ENCODE data around the gene CYP27B1.
"Not testable (repeated sequence)": the region's sequence is repeated elsewhere in the genome, so short reads cannot be mapped to it uniquely, and the experiment has no call there.

The CYP27B1 gene

DNA sequence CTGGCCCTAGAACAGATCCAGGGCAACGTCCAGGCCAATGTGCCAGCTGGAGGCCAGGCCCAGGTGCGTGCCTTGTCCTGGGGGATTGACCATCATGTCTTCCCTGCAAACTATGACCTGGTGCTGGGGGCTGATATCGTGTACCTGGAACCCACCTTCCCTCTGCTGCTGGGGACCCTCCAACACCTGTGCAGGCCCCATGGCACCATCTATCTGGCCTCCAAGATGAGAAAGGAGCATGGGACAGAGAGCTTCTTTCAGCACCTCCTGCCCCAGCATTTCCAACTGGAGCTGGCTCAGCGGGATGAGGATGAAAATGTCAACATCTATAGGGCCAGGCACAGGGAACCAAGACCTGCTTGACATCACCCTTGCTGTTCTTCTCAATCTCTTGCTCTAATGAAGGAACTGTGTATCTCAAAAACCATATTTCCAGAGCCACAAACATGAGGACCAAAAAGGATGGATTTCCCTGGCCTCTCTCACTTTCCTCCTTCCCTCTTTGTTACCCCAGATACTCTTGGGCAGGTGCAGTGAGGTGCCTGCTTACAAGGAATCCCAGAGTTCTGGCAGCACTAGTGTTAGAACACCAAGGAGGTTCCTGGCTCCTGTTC is 13.5 kb upstream of the CYP27B1 start:
- no peak overlapping the region for H3K4me3 ChIP-seq (ENCODE audit: low read depth, low read length)
- no peak for DNase-seq (ENCODE audit: low read depth)
- TF ChIP-seq, protein P1, sequence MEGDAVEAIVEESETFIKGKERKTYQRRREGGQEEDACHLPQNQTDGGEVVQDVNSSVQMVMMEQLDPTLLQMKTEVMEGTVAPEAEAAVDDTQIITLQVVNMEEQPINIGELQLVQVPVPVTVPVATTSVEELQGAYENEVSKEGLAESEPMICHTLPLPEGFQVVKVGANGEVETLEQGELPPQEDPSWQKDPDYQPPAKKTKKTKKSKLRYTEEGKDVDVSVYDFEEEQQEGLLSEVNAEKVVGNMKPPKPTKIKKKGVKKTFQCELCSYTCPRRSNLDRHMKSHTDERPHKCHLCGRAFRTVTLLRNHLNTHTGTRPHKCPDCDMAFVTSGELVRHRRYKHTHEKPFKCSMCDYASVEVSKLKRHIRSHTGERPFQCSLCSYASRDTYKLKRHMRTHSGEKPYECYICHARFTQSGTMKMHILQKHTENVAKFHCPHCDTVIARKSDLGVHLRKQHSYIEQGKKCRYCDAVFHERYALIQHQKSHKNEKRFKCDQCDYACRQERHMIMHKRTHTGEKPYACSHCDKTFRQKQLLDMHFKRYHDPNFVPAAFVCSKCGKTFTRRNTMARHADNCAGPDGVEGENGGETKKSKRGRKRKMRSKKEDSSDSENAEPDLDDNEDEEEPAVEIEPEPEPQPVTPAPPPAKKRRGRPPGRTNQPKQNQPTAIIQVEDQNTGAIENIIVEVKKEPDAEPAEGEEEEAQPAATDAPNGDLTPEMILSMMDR (conservative IDR thresholded peaks at IDR 0.05; ENCODE audit: low read depth, low read length), result no peak

DNA sequence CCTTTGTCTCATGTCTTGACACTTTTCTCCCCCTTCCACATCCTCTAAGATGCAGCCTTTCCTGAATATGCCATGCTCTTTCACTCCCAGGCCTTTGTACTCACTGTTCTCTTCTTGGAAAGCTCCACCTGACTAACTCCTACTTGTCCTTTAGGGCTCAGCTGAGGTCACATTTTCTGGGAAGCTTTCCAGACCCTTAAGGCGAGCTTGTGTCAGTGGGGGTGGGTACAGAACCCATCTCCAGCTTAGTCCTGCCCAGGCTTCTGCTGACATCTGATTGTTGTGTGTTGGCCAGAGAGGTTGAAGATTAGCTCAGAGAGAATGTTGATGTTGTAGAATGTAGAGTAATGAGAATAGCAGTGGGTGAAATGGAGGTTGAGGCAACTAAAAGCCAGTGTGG is 12.9 kb upstream of the CYP27B1 start:
- TF ChIP-seq, protein P1 (conservative IDR thresholded peaks at IDR 0.05; ENCODE audit: low read depth, low read length), result no peak
- H3K4me3 ChIP-seq (ENCODE audit: low read depth, low read length), result no peak overlapping the region
- no peak for DNase-seq (ENCODE audit: low read depth)

DNA sequence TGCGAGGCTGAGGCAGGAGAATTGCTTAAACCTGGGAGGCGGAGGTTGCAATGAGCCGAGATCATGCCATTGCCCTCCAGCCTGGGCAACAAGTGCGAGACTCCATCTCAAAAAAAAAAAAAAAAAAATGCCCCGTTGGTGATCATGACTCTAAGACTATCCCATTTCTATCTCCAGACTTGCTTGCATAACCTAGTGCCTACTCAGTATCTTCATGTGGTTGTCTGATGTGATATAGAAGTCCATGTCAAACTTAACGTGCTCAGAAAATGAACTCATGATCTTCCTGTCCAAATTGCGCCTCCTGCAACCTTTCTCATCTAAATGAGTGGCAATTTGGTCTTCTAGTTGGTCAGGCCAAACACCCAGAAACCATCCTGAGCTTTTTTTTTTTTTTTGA is 11.0 kb upstream of the CYP27B1 start:
- TF ChIP-seq, protein P1 (conservative IDR thresholded peaks at IDR 0.05; ENCODE audit: low read depth, low read length), result no peak
- no peak overlapping the region for H3K4me3 ChIP-seq (ENCODE audit: low read depth, low read length)
- no peak for DNase-seq (ENCODE audit: low read depth)

DNA sequence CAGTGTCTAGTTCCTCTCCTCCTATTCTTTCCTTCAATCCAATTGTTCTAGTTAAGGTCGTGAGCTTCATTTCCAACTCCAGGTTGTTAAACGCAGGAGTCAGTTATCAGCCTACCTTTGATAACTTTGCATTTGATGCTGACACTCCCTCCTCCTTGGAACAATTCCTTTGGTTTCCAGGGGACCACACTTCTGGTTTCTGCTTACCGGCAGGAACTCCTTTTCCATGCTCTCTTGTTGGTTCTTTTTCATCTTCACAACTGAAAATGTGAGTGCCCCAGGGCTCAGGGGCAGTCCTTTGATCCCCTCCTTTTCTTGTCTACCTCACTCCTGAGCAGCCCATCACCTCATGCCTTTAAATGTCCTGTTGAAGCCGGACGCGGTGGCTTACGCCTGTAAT is 10.5 kb upstream of the CYP27B1 start:
- H3K4me3 ChIP-seq (ENCODE audit: low read depth, low read length), result no peak overlapping the region
- DNase-seq (ENCODE audit: low read depth), result no peak
- TF ChIP-seq, protein P1 (conservative IDR thresholded peaks at IDR 0.05; ENCODE audit: low read depth, low read length), result no peak

DNA sequence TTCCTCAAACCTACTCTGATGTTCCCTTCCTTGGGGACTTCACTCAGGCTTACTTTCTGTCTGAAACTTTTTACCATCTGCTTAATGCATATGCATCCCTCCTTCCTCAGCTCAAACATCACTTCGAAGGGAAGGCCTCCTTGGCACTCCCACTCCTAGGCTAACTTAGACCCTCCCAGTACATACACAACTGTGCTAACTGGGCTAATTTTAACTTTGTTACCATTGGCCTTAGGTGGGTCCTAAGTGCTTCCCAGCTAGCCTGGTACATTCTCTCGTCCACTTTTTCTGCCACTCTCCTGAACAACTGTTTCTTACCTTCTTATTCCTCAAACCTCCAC is 9.3 kb upstream of the CYP27B1 start:
- no peak overlapping the region for H3K4me3 ChIP-seq (ENCODE audit: low read depth, low read length)
- TF ChIP-seq, protein P1 (conservative IDR thresholded peaks at IDR 0.05; ENCODE audit: low read depth, low read length), result no peak
- no peak for DNase-seq (ENCODE audit: low read depth)

DNA sequence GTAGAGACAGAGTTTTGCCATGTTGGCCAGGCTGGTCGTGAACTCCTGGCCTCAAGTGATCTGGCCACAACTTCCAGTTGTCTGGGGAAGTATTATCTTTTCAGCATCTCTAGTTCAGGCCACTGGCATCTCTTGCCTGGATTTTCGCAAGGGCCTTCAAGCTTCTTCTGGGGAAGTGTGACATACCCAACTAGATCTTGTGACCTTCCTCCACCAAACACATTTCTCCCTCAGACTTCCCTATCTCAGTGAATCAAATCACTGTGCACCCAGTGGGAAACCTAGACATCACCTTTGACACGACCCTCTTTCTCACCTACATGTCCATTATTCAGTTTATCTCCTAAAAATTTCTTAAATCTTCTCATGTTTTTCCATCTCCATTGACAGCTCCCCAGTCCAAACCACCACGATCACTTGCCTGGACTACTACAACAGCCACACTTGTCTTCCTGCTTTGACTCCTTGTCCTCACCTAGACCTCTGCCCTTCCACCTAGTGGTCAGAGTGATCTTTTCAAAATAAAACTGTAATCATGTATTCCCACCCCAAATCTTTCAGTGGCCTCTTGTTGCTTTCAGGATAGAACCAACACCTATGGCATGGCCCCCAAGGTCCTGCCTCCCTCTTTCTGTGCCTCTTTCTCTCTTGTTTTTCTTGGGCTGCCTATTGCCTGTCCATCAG is 8.8 kb upstream of the CYP27B1 start:
- TF ChIP-seq, protein P1 (conservative IDR thresholded peaks at IDR 0.05; ENCODE audit: low read depth, low read length), result no peak
- H3K4me3 ChIP-seq (ENCODE audit: low read depth, low read length), result no peak overlapping the region
- no peak for DNase-seq (ENCODE audit: low read depth)

DNA sequence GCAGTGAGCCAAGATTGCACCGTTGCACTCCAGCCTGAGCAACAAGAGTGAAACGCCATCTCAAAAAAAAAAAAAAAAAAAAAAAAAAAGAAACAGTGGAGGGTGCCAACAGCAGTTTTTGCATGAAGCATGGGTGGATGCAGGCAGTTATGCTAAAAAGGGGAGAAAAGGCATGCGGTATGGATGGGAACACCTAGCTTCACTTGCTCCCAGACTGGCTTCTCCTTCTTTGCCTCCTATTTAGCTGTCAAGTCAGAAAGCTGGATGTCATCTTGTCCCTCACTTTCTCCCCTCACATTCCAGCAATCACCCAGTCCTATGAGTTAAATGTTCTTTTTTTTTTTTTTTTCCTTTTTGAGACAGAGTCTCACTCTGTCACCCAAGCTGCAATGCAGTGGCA is 8.2 kb upstream of the CYP27B1 start:
- no peak overlapping the region for H3K4me3 ChIP-seq (ENCODE audit: low read depth, low read length)
- TF ChIP-seq, protein P1 (conservative IDR thresholded peaks at IDR 0.05; ENCODE audit: low read depth, low read length), result no peak

DNA sequence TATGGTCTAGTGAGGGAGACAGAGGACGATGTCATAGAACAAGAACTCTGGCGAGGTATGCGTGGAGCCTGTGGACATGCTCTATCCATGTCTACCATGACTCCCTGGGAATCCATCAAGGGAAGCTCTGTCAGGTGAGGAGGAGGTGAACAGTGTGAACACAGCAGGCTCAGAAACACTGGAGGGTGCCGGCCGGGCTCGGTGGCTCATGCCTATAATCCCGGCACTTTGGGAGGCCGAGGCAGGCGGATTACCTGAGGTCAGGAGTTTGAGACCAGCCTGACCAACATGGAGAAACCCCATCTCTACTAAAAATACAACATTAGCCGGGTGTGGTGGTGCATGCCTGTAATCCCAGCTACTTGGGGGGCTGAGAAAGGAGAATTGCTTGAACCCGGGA is 7.8 kb upstream of the CYP27B1 start:
- not testable (repeated sequence) for H3K4me3 ChIP-seq (ENCODE audit: low read depth, low read length); DNase-seq (ENCODE audit: low read depth)

More for the DNA sequence above, 8.2 kb upstream of the CYP27B1 start:
- no peak for DNase-seq (ENCODE audit: low read depth)

Measured in choroid plexus epithelial cell (primary cell).